Aorta (tissue), 5 donors: ENCODE data around the gene GLE1. TPM values are rescaled to one million over a fixed set of nuclear protein-coding genes. Genes with fewer than 3 reads are reported as not detected.

ENCODE experiments used
- ATAC-seq: fragments of 200-7000 bp; cut with Tn5 transposase; one replicate; pipeline ENCODE4 v1.9.1; 2022; ENCODE audit warnings: moderate library complexity; ENCODE audit not compliant: low FRiP score
- DNase-seq, 2 donors: peaks; one replicate each; pipeline ENCODE4 v3.0.0-alpha.2; 2020
- H3K27ac ChIP-seq, 2 donors: one replicate each; pipeline ENCODE4 v1.5.1; 2013; ENCODE audit warnings: low read length in 2 of 2, mild to moderate bottlenecking in 2 of 2, moderate library complexity in 2 of 2, control low read depth in 1 of 2, inconsistent platforms in 1 of 2, low read depth in 1 of 2
- H3K27me3 ChIP-seq, 2 donors: one replicate each; pipeline ENCODE4 v1.6.1; 2013; ENCODE audit warnings: control low read depth in 1 of 2, low read length in 1 of 2, mild to moderate bottlenecking in 1 of 2, moderate library complexity in 1 of 2; ENCODE audit not compliant: insufficient read depth in 2 of 2, control insufficient read depth in 1 of 2
- H3K36me3 ChIP-seq, 2 donors: one replicate each; pipeline ENCODE4 v1.6.1; 2013; ENCODE audit warnings: control low read depth in 1 of 2, low read length in 1 of 2, mild to moderate bottlenecking in 1 of 2; ENCODE audit not compliant: insufficient read depth in 2 of 2, control insufficient read depth in 1 of 2
- H3K4me1 ChIP-seq, 2 donors: one replicate each; pipeline ENCODE4 v1.6.1; 2013; ENCODE audit warnings: low read length in 2 of 2, control low read depth in 1 of 2, mild to moderate bottlenecking in 1 of 2, moderate library complexity in 1 of 2; ENCODE audit not compliant: insufficient read depth in 2 of 2, control insufficient read depth in 1 of 2
- H3K4me3 ChIP-seq, 2 donors: one replicate each; pipeline ENCODE4 v1.5.1; 2013; ENCODE audit warnings: low read length in 2 of 2, control low read depth in 1 of 2, mild to moderate bottlenecking in 1 of 2
- H3K9me3 ChIP-seq: one replicate; pipeline ENCODE4 v1.6.1; 2013; ENCODE audit warnings: mild to moderate bottlenecking, low read length; ENCODE audit not compliant: control insufficient read depth
- WGBS, 2 donors: extraction: QIAGEN DNeasy Blood & Tissue Kit; methylation state at CpG; one replicate each; pipeline ENCODE4 v1.1.7; 2013; 5-methylcytosine and 5-hydroxymethylcytosine counted together
- intact Hi-C, 2 donors: fragments of 100-400 bp; cut with DNase I; formaldehyde crosslinking; loops; one replicate each; pipeline versions ENCODE4 v1.14.2 to v1.15.0; 2022
- polyA plus RNA-seq, 2 donors: library from polyadenylated mRNA; stranded (reverse); fragments of 200-250 nt; gene quantifications; one replicate each; pipeline ENCODE4 v1.2.3, GENCODE V29; 2013
- total RNA-seq, 2 donors: library from RNA; stranded (reverse); fragmentation: NEBNext Ultra II Directional; extraction: Animal tissue kit (Norgen Biotek cat#: 25700); gene quantifications; one replicate each; pipeline ENCODE4 v1.2.1, GENCODE V29; 2021
- donor health status: healthy with polysubstance abuse.
- donor health status: Bipolar disorder and iron deficiency.
- donor health status: DM: no; HTN: no; CAD: no.
- donor health status: DM: no; HTN: no; CAD: no.
- donor health status: DM: yes; HTN: yes; CAD: no.

GLE1 gene
- total and polyA plus RNA-seq, 4 donors: 6.9 to 17.3 (median 12.9) TPM

GRCh38 chr9:128556926-128557634 lies 52.6 kb downstream of the GLE1 start:
- Histone ChIP-seq H3K4me3 (no peak overlapping the region), H3K27me3 (no peaks in the 10 kb centered on the region), H3K27ac (no peak overlapping the region), H3K4me1 (peaks cover 2 to 13% of the 10 kb centered on the region in 2 donors), H3K9me3 (no peaks in the 10 kb centered on the region), H3K36me3 (no peaks in the 10 kb centered on the region)
- WGBS, 2 donors: 64 to 67% methylated on average over 5 of the region's 5 CpGs
- ATAC-seq (no peak), DNase-seq (no peak)
- intact Hi-C loops: no loop called here

- ATAC-seq (peak; percentile 83), DNase-seq (peak; percentile 91 to 93)
- no peaks in the 10 kb centered on the region for H3K9me3 ChIP-seq
- no peaks in the 10 kb centered on the region for H3K36me3 ChIP-seq
- intact Hi-C loops: loop anchor here in 1 of 2 donors (2.0 kb wide), 1 partner anchor 16 kb away; no protein-coding TSS in a partner anchor
- H3K4me1 ChIP-seq: peaks cover 2 to 13% of the 10 kb centered on the region in 2 donors
- H3K27ac ChIP-seq: peak overlapping the region in 1 of 2 donors; percentile 94
- WGBS, 2 donors: 1% methylated on average over 12 of the region's 12 CpGs
- no peaks in the 10 kb centered on the region for H3K27me3 ChIP-seq
- H3K4me3 ChIP-seq: peak overlapping the region in 1 of 2 donors; percentile 6
These were observed 54.2 kb downstream of the GLE1 start for GRCh38 chr9:128558431-128559310.

GRCh38 chr9:128565578-128565977 lies 61.1 kb downstream of the GLE1 start:
- WGBS, 2 donors: 66 to 71% methylated on average over 4 of the region's 4 CpGs
- H3K4me1 ChIP-seq: no peaks in the 10 kb centered on the region
- H3K36me3 ChIP-seq: peaks cover 4% of the 10 kb centered on the region in 2 donors
- intact Hi-C loops: no loop called here
- H3K27me3 ChIP-seq: no peaks in the 10 kb centered on the region
- ATAC-seq: no peak
- H3K9me3 ChIP-seq: no peaks in the 10 kb centered on the region
- no peak for DNase-seq
- H3K27ac ChIP-seq: peak overlapping the region; percentile 51 to 78
- no peak overlapping the region for H3K4me3 ChIP-seq

- peaks cover 4 to 6% of the 10 kb centered on the region in 2 donors for H3K36me3 ChIP-seq
- H3K9me3 ChIP-seq: no peaks in the 10 kb centered on the region
- intact Hi-C loops: no loop called here
- 62 to 65% methylated on average over 8 of the region's 8 CpGs for WGBS, 2 donors
- H3K4me1 ChIP-seq: no peaks in the 10 kb centered on the region
- no peaks in the 10 kb centered on the region for H3K27me3 ChIP-seq
- no peak overlapping the region for H3K4me3 ChIP-seq
- H3K27ac ChIP-seq: no peak overlapping the region
- DNase-seq (no peak), ATAC-seq (no peak)
These were observed 64.1 kb downstream of the GLE1 start for GRCh38 chr9:128568470-128569078.

- no peaks in the 10 kb centered on the region for H3K27me3 ChIP-seq
- no peak overlapping the region for H3K27ac ChIP-seq
- WGBS, 2 donors: 1 to 8% methylated on average over 4 of the region's 4 CpGs
- DNase-seq (no peak), ATAC-seq (peak; percentile 65)
- no peak overlapping the region for H3K4me3 ChIP-seq
- H3K36me3 ChIP-seq: peaks cover 12 to 17% of the 10 kb centered on the region in 2 donors
- H3K4me1 ChIP-seq: no peaks in the 10 kb centered on the region
- intact Hi-C loops: loop anchor here in 1 of 2 donors (2.0 kb wide), 1 partner anchor 17 kb away; no protein-coding TSS in a partner anchor
- no peaks in the 10 kb centered on the region for H3K9me3 ChIP-seq
These were observed 71.0 kb downstream of the GLE1 start for GRCh38 chr9:128575469-128575868.

- no peak overlapping the region for H3K27ac ChIP-seq
- 20% methylated on average over 2 of the region's 2 CpGs for WGBS, 2 donors
- H3K36me3 ChIP-seq: peaks cover 14 to 19% of the 10 kb centered on the region in 2 donors
- intact Hi-C loops: loop anchor here in 1 of 2 donors (2.0 kb wide), 1 partner anchor 17 kb away; no protein-coding TSS in a partner anchor
- H3K4me1 ChIP-seq: no peaks in the 10 kb centered on the region
- H3K27me3 ChIP-seq: no peaks in the 10 kb centered on the region
- DNase-seq (no peak), ATAC-seq (no peak)
- H3K4me3 ChIP-seq: no peak overlapping the region
- H3K9me3 ChIP-seq: no peaks in the 10 kb centered on the region
These were observed 71.4 kb downstream of the GLE1 start for GRCh38 chr9:128575916-128576315.

- H3K27me3 ChIP-seq: no peaks in the 10 kb centered on the region
- H3K27ac ChIP-seq: no peak overlapping the region
- WGBS, 2 donors: 85 to 90% methylated on average over 8 of the region's 8 CpGs
- ATAC-seq (no peak), DNase-seq (no peak)
- intact Hi-C loops: no loop called here
- no peak overlapping the region for H3K4me3 ChIP-seq
- no peaks in the 10 kb centered on the region for H3K9me3 ChIP-seq
- H3K36me3 ChIP-seq: peaks cover 18 to 20% of the 10 kb centered on the region in 2 donors
- H3K4me1 ChIP-seq: no peaks in the 10 kb centered on the region
These were observed 72.7 kb downstream of the GLE1 start for GRCh38 chr9:128577206-128577605.

- Histone ChIP-seq H3K4me3 (no peak overlapping the region), H3K27ac (no peak overlapping the region), H3K27me3 (no peaks in the 10 kb centered on the region), H3K36me3 (peaks cover 27 to 29% of the 10 kb centered on the region in 2 donors), H3K9me3 (no peaks in the 10 kb centered on the region), H3K4me1 (no peaks in the 10 kb centered on the region)
- intact Hi-C loops: no loop called here
- ATAC-seq: no peak
- WGBS, 2 donors: 88 to 100% methylated on average over 1 of the region's 1 CpG
- no peak for DNase-seq
These were observed 74.7 kb downstream of the GLE1 start for GRCh38 chr9:128579194-128579593.
